GM12864 (cell line): Measurements from ENCODE around the gene OR7C1.

Source experiments
- DNase-seq: peaks from one replicate; pipeline ENCODE4 v3.0.0-alpha.2; 2011; ENCODE audit warnings: low read depth
- H3K4me3 ChIP-seq: 2 replicates; pipeline ENCODE4 v1.5.1; 2011; ENCODE audit warnings: mild to moderate bottlenecking, low read depth, low read length, control low read depth
- CTCF ChIP-seq: IDR thresholded peaks from 2 replicates; pipeline ENCODE4 v1.5.1; 2011; ENCODE audit warnings: low read depth, mild to moderate bottlenecking, moderate library complexity, low read length, control low read depth, inconsistent platforms; ENCODE audit errors: missing control alignments

Gene OR7C1

GRCh38 chr19:14748601-14749000 is 86.4 kb downstream of the OR7C1 start:
- no peak for DNase-seq
- H3K4me3 ChIP-seq = no peak overlapping the region
- TF ChIP-seq CTCF = no peak
